ENCODE results near the gene CCNB2.

Gene CCNB2

DNA sequence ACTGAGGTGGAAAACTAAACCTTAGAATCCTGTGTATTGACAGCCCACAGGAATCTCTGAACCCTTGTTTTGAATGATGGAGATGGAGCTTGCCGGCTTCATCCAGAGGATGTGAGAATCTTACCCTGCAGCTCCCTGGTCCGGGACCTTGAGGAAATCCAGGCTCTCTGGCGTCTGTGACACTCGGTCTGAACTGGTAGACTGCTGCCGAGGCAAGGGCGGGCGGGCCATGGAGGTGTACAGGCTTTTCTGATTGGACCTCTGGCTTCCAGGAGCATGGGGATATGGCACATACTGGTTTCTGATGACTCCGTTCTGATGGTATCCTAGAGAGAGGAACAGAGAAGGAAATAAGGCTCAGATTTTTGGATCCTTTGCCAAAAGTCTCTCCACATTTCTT lies 48.5 kb downstream of the CCNB2 start:
- peaks cover 11% of the 10 kb centered on the region for H3K36me3 ChIP-seq (replicated peaks; ENCODE audit: low read depth, low read length)
- TF ChIP-seq EZH2phosphoT487 (IDR thresholded peaks at IDR 0.05; ENCODE audit: low read depth): no peak
- TF ChIP-seq, protein P1, sequence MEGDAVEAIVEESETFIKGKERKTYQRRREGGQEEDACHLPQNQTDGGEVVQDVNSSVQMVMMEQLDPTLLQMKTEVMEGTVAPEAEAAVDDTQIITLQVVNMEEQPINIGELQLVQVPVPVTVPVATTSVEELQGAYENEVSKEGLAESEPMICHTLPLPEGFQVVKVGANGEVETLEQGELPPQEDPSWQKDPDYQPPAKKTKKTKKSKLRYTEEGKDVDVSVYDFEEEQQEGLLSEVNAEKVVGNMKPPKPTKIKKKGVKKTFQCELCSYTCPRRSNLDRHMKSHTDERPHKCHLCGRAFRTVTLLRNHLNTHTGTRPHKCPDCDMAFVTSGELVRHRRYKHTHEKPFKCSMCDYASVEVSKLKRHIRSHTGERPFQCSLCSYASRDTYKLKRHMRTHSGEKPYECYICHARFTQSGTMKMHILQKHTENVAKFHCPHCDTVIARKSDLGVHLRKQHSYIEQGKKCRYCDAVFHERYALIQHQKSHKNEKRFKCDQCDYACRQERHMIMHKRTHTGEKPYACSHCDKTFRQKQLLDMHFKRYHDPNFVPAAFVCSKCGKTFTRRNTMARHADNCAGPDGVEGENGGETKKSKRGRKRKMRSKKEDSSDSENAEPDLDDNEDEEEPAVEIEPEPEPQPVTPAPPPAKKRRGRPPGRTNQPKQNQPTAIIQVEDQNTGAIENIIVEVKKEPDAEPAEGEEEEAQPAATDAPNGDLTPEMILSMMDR (IDR thresholded peaks at IDR 0.05; ENCODE audit: low read depth, low read length): no peak
- H3K9ac ChIP-seq (ENCODE audit: low read length): no peak overlapping the region
- H3K4me3 ChIP-seq (ENCODE audit: low read length): no peak overlapping the region
- H3K9me3 ChIP-seq (ENCODE audit: insufficient read depth, low read length): no peaks in the 10 kb centered on the region
- H3K27me3 ChIP-seq (ENCODE audit: low read depth, low read length): no peaks in the 10 kb centered on the region
- no peaks in the 10 kb centered on the region for H4K20me1 ChIP-seq (ENCODE audit: insufficient read depth, low read length)
- H2AFZ ChIP-seq (ENCODE audit: low read depth, low read length): no peak overlapping the region
- no peak overlapping the region for H3K4me2 ChIP-seq (ENCODE audit: low read length)
- H3K79me2 ChIP-seq (ENCODE audit: low read length): no peaks in the 10 kb centered on the region
- H3K27ac ChIP-seq (ENCODE audit: low read length): no peak overlapping the region
- no peaks in the 10 kb centered on the region for H3K4me1 ChIP-seq (ENCODE audit: low read length)

DNA sequence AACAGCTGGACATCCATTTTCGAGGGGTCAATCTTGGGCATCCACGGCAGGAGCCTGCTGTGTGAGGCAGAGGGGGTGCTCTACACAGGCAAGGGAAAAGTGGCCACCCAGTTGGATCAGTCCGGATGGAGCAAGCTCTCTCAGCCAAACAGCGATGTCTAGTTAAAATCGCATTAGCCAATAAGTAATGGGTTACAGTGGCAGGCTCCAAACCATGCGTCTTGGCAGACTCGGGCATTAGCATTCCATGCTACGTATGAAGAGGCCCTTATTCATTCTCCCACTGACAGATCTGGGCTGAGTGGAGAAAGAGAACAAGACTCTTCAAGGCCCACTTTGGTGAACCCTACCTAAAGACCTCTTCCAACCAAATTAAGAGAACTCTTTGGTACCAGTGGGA lies 49.3 kb downstream of the CCNB2 start:
- Histone ChIP-seq H3K36me3 (replicated peaks; ENCODE audit: low read depth, low read length) (peaks cover 11% of the 10 kb centered on the region), H3K4me1 (ENCODE audit: low read length) (no peaks in the 10 kb centered on the region), H3K4me2 (ENCODE audit: low read length) (no peak overlapping the region), H2AFZ (ENCODE audit: low read depth, low read length) (no peak overlapping the region), H3K4me3 (ENCODE audit: low read length) (no peak overlapping the region), H3K79me2 (ENCODE audit: low read length) (no peaks in the 10 kb centered on the region), H3K9ac (ENCODE audit: low read length) (no peak overlapping the region), H3K27me3 (ENCODE audit: low read depth, low read length) (no peaks in the 10 kb centered on the region), H3K9me3 (ENCODE audit: insufficient read depth, low read length) (no peaks in the 10 kb centered on the region), H3K27ac (ENCODE audit: low read length) (no peak overlapping the region), H4K20me1 (ENCODE audit: insufficient read depth, low read length) (no peaks in the 10 kb centered on the region)
- TF ChIP-seq, protein P1 (IDR thresholded peaks at IDR 0.05; ENCODE audit: low read depth, low read length): no peak
- TF ChIP-seq EZH2phosphoT487 (IDR thresholded peaks at IDR 0.05; ENCODE audit: low read depth): no peak

DNA sequence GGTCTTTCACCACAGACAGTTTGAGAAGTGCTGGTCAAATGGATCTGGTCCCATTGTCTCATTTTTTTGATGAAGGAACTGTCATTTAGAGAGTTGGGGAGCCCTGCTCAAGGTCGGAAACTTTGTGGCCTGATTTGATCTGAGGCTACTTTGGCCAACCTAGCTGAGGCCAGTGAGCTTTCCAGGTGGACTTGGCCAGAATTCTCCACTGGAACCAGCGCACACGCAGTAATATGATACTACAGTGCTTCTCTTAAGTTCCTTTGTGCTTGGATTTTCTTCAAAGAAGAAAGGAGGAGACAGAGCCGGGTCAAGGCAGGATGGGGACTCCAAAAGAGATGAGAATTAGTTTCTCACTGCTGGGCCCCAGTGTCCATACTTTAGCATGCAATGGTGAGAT lies 50.5 kb downstream of the CCNB2 start:
- H3K36me3 ChIP-seq (replicated peaks; ENCODE audit: low read depth, low read length): peaks cover 7% of the 10 kb centered on the region
- no peaks in the 10 kb centered on the region for H3K9me3 ChIP-seq (ENCODE audit: insufficient read depth, low read length)
- H3K79me2 ChIP-seq (ENCODE audit: low read length): no peaks in the 10 kb centered on the region
- H3K4me1 ChIP-seq (ENCODE audit: low read length): no peaks in the 10 kb centered on the region
- no peak overlapping the region for H3K9ac ChIP-seq (ENCODE audit: low read length)
- H3K4me2 ChIP-seq (ENCODE audit: low read length): no peak overlapping the region
- H3K27ac ChIP-seq (ENCODE audit: low read length): no peak overlapping the region
- H4K20me1 ChIP-seq (ENCODE audit: insufficient read depth, low read length): no peaks in the 10 kb centered on the region
- H3K4me3 ChIP-seq (ENCODE audit: low read length): no peak overlapping the region
- TF ChIP-seq, protein P1 (IDR thresholded peaks at IDR 0.05; ENCODE audit: low read depth, low read length): no peak
- no peak for TF ChIP-seq EZH2phosphoT487 (IDR thresholded peaks at IDR 0.05; ENCODE audit: low read depth)
- H3K27me3 ChIP-seq (ENCODE audit: low read depth, low read length): no peaks in the 10 kb centered on the region
- H2AFZ ChIP-seq (ENCODE audit: low read depth, low read length): no peak overlapping the region

DNA sequence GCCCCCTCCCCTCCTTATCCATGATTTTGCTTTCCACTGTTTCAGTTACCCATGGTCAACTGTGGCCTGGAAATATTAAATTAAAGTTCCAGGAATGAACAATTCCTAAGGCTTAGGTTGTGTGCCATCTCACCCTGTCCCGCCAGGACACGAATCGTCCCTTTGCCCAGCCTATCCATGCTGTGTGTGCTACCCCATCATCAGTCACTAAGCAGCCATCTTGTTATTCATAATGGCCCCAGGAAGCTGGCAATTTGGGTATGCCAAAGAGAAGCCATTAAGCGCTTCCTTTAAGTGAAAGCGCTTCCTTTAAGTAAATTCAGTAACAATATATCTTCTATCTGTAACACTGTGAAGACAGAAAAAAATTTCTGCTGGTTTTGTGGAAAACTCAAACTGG lies 52.5 kb downstream of the CCNB2 start:
- no peaks in the 10 kb centered on the region for H3K9me3 ChIP-seq (ENCODE audit: insufficient read depth, low read length)
- no peak overlapping the region for H3K4me3 ChIP-seq (ENCODE audit: low read length)
- H3K4me2 ChIP-seq (ENCODE audit: low read length): no peak overlapping the region
- H3K79me2 ChIP-seq (ENCODE audit: low read length): no peaks in the 10 kb centered on the region
- no peak for TF ChIP-seq EZH2phosphoT487 (IDR thresholded peaks at IDR 0.05; ENCODE audit: low read depth)
- TF ChIP-seq, protein P1 (IDR thresholded peaks at IDR 0.05; ENCODE audit: low read depth, low read length): no peak
- no peak overlapping the region for H2AFZ ChIP-seq (ENCODE audit: low read depth, low read length)
- H3K27ac ChIP-seq (ENCODE audit: low read length): no peak overlapping the region
- H4K20me1 ChIP-seq (ENCODE audit: insufficient read depth, low read length): no peaks in the 10 kb centered on the region
- H3K9ac ChIP-seq (ENCODE audit: low read length): no peak overlapping the region
- H3K36me3 ChIP-seq (replicated peaks; ENCODE audit: low read depth, low read length): peaks cover 7% of the 10 kb centered on the region
- no peaks in the 10 kb centered on the region for H3K4me1 ChIP-seq (ENCODE audit: low read length)
- no peaks in the 10 kb centered on the region for H3K27me3 ChIP-seq (ENCODE audit: low read depth, low read length)
